Measurements from ENCODE around the gene DTX2.
"Not testable (repeated sequence)": the region's sequence is repeated elsewhere in the genome, so short reads cannot be mapped to it uniquely, and the experiment has no call there.

The DTX2 gene

GRCh38 chr7:76509931-76510877 is 48.7 kb downstream of the DTX2 start, which contains the start of gene UPK3B:
Gene UPK3B, plus strand, starts transcription at chr7:76510552. Its CDS starts 101 bp downstream, at chr7:76510653.
- no peak within 1 kb of the TSS for H3K27ac ChIP-seq (ENCODE audit: low read length)
- H3K9me3 ChIP-seq (ENCODE audit: control insufficient read depth, low read depth, low read length), result no peaks in the 10 kb centered on the region
- no peak within 1 kb of the TSS for H3K9ac ChIP-seq (ENCODE audit: low read length)
- H3K4me3 ChIP-seq (ENCODE audit: low read length), result no peak within 1 kb of the TSS
- no peaks in the 10 kb centered on the region for H3K27me3 ChIP-seq (ENCODE audit: control insufficient read depth, insufficient read depth, low read length)
- H3K4me1 ChIP-seq (ENCODE audit: control insufficient read depth, low read depth, low read length), result peaks cover 9% of the 10 kb centered on the region
- H3K36me3 ChIP-seq (ENCODE audit: control insufficient read depth, low read depth, low read length), result no peaks in the 10 kb centered on the region

GRCh38 chr7:76511200-76511910 is 49.8 kb downstream of the DTX2 start:
- H3K4me3 ChIP-seq (ENCODE audit: low read length); H3K9ac ChIP-seq (ENCODE audit: low read length); H3K27ac ChIP-seq (ENCODE audit: low read length): not testable (repeated sequence)

GRCh38 chr7:76511911-76512885 is 50.7 kb downstream of the DTX2 start:
- H3K9me3 ChIP-seq (ENCODE audit: control insufficient read depth, low read depth, low read length); H3K36me3 ChIP-seq (ENCODE audit: control insufficient read depth, low read depth, low read length); H3K4me1 ChIP-seq (ENCODE audit: control insufficient read depth, low read depth, low read length); H3K4me3 ChIP-seq (ENCODE audit: low read length); H3K27me3 ChIP-seq (ENCODE audit: control insufficient read depth, insufficient read depth, low read length); H3K27ac ChIP-seq (ENCODE audit: low read length); H3K9ac ChIP-seq (ENCODE audit: low read length): not testable (repeated sequence)

More at GRCh38 chr7:76511200-76511910, 49.8 kb downstream of the DTX2 start:
- H3K9me3 ChIP-seq (ENCODE audit: control insufficient read depth, low read depth, low read length); H3K27me3 ChIP-seq (ENCODE audit: control insufficient read depth, insufficient read depth, low read length); H3K36me3 ChIP-seq (ENCODE audit: control insufficient read depth, low read depth, low read length); H3K4me1 ChIP-seq (ENCODE audit: control insufficient read depth, low read depth, low read length): not testable (repeated sequence)

- Histone ChIP-seq H3K4me3 (ENCODE audit: low read length) (no peak overlapping the region), H3K4me1 (ENCODE audit: control insufficient read depth, low read depth, low read length) (peaks cover 9% of the 10 kb centered on the region), H3K9me3 (ENCODE audit: control insufficient read depth, low read depth, low read length) (no peaks in the 10 kb centered on the region), H3K27me3 (ENCODE audit: control insufficient read depth, insufficient read depth, low read length) (no peaks in the 10 kb centered on the region), H3K36me3 (ENCODE audit: control insufficient read depth, low read depth, low read length) (no peaks in the 10 kb centered on the region), H3K9ac (ENCODE audit: low read length) (no peak overlapping the region), H3K27ac (ENCODE audit: low read length) (no peak overlapping the region)
These were observed 51.7 kb downstream of the DTX2 start for GRCh38 chr7:76512941-76513816.

- H3K4me3 ChIP-seq (ENCODE audit: low read length), result no peak overlapping the region
- no peaks in the 10 kb centered on the region for H3K36me3 ChIP-seq (ENCODE audit: control insufficient read depth, low read depth, low read length)
- H3K4me1 ChIP-seq (ENCODE audit: control insufficient read depth, low read depth, low read length), result peaks cover 9% of the 10 kb centered on the region
- no peak overlapping the region for H3K27ac ChIP-seq (ENCODE audit: low read length)
- no peaks in the 10 kb centered on the region for H3K9me3 ChIP-seq (ENCODE audit: control insufficient read depth, low read depth, low read length)
- H3K27me3 ChIP-seq (ENCODE audit: control insufficient read depth, insufficient read depth, low read length), result no peaks in the 10 kb centered on the region
- no peak overlapping the region for H3K9ac ChIP-seq (ENCODE audit: low read length)
These were observed 52.6 kb downstream of the DTX2 start for GRCh38 chr7:76513817-76514799.

- Histone ChIP-seq H3K27ac (ENCODE audit: low read length) (no peak overlapping the region), H3K4me1 (ENCODE audit: control insufficient read depth, low read depth, low read length) (peaks cover 6% of the 10 kb centered on the region)
These were observed 53.6 kb downstream of the DTX2 start for GRCh38 chr7:76514926-76515771.

GRCh38 chr7:76515999-76516443 is 54.5 kb downstream of the DTX2 start:
- no peak overlapping the region for H3K4me3 ChIP-seq (ENCODE audit: low read length)
- no peaks in the 10 kb centered on the region for H3K9me3 ChIP-seq (ENCODE audit: control insufficient read depth, low read depth, low read length)
- H3K36me3 ChIP-seq (ENCODE audit: control insufficient read depth, low read depth, low read length), result no peaks in the 10 kb centered on the region
- peaks cover 4% of the 10 kb centered on the region for H3K4me1 ChIP-seq (ENCODE audit: control insufficient read depth, low read depth, low read length)
- H3K27ac ChIP-seq (ENCODE audit: low read length), result no peak overlapping the region
- no peaks in the 10 kb centered on the region for H3K27me3 ChIP-seq (ENCODE audit: control insufficient read depth, insufficient read depth, low read length)
- no peak overlapping the region for H3K9ac ChIP-seq (ENCODE audit: low read length)

More at GRCh38 chr7:76514926-76515771, 53.6 kb downstream of the DTX2 start:
- no peak overlapping the region for H3K4me3 ChIP-seq (ENCODE audit: low read length)
- no peaks in the 10 kb centered on the region for H3K9me3 ChIP-seq (ENCODE audit: control insufficient read depth, low read depth, low read length)
- H3K36me3 ChIP-seq (ENCODE audit: control insufficient read depth, low read depth, low read length), result no peaks in the 10 kb centered on the region
- H3K27me3 ChIP-seq (ENCODE audit: control insufficient read depth, insufficient read depth, low read length), result no peaks in the 10 kb centered on the region
- H3K9ac ChIP-seq (ENCODE audit: low read length), result no peak overlapping the region

GRCh38 chr7:76516932-76517331 is 55.4 kb downstream of the DTX2 start:
- H3K27me3 ChIP-seq (ENCODE audit: control insufficient read depth, insufficient read depth, low read length); H3K36me3 ChIP-seq (ENCODE audit: control insufficient read depth, low read depth, low read length); H3K4me1 ChIP-seq (ENCODE audit: control insufficient read depth, low read depth, low read length); H3K27ac ChIP-seq (ENCODE audit: low read length); H3K4me3 ChIP-seq (ENCODE audit: low read length); H3K9me3 ChIP-seq (ENCODE audit: control insufficient read depth, low read depth, low read length); H3K9ac ChIP-seq (ENCODE audit: low read length): not testable (repeated sequence)

- H3K36me3 ChIP-seq (ENCODE audit: control insufficient read depth, low read depth, low read length); H3K27me3 ChIP-seq (ENCODE audit: control insufficient read depth, insufficient read depth, low read length); H3K9ac ChIP-seq (ENCODE audit: low read length); H3K27ac ChIP-seq (ENCODE audit: low read length); H3K4me1 ChIP-seq (ENCODE audit: control insufficient read depth, low read depth, low read length); H3K4me3 ChIP-seq (ENCODE audit: low read length); H3K9me3 ChIP-seq (ENCODE audit: control insufficient read depth, low read depth, low read length): not testable (repeated sequence)
These were observed 64.7 kb downstream of the DTX2 start for GRCh38 chr7:76526183-76526582.

All from iPS-18a (cell line).